ENCODE data around the gene CEP120.

DNA sequence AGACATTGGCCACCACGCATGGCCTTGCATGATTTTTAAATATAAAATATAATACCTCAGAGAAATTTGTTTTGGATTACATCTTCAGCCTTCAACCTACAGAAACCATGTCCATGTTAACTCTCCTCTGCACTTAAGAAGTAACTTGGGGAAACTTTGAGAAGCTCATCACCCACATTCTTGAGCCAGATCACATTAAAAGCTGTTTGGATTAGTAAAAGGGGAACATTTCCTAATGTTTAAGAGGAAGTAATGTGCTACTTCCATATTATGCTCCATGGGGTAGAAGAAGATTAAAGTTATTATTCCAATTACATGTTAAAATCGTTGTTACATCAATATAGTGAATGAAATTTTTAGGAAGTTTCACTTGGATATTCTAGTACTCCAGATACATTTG lies 10.4 kb upstream of the CEP120 start:
- TF ChIP-seq EZH2 (optimal IDR thresholded peaks at IDR 0.05; ENCODE audit: low read depth, low read length) (no peak), EZH2phosphoT487 (IDR thresholded peaks at IDR 0.05; ENCODE audit: low read length) (no peak)
- TF ChIP-seq, protein P1, sequence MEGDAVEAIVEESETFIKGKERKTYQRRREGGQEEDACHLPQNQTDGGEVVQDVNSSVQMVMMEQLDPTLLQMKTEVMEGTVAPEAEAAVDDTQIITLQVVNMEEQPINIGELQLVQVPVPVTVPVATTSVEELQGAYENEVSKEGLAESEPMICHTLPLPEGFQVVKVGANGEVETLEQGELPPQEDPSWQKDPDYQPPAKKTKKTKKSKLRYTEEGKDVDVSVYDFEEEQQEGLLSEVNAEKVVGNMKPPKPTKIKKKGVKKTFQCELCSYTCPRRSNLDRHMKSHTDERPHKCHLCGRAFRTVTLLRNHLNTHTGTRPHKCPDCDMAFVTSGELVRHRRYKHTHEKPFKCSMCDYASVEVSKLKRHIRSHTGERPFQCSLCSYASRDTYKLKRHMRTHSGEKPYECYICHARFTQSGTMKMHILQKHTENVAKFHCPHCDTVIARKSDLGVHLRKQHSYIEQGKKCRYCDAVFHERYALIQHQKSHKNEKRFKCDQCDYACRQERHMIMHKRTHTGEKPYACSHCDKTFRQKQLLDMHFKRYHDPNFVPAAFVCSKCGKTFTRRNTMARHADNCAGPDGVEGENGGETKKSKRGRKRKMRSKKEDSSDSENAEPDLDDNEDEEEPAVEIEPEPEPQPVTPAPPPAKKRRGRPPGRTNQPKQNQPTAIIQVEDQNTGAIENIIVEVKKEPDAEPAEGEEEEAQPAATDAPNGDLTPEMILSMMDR (IDR thresholded peaks at IDR 0.05; ENCODE audit: low read length): no peak

All from MM.1S (cell line).